Measurements from ENCODE around the gene MAD1L1.
A peak's percentile ranks its signal among the peaks of the same experiment; 100 is the strongest.

Gene MAD1L1

DNA sequence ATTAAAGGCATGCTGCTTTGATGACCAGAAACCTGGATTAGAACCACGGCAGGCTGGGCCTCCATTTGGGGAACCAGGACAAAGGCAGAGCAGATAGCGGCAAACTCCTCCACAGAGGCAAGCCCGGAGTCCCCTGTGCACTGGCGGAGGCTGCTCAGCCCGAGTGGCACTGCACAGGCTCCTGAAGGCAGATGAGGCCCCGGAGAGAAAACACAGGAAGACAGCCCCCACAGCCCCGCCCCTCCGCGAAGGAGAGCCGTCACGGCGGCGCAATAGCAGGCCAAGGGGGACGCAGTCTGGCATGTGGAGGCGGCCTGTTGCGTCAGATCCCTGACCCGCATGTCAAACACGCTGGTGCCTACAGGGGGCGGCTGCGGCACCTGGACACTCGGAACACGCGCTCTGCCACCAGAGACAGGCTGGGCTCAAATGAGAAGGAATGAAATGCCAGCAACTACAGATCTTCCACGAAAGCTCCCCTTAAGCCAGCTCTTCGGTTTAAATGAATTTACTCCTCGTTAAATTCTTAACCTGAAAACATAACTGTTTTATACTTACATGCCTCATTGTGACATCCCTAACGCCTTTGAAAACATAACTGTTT is 128.5 kb downstream of the MAD1L1 start:
- DNase-seq (ENCODE audit: low read depth in 2 of 2) = peak; percentile 62 to 63

DNA sequence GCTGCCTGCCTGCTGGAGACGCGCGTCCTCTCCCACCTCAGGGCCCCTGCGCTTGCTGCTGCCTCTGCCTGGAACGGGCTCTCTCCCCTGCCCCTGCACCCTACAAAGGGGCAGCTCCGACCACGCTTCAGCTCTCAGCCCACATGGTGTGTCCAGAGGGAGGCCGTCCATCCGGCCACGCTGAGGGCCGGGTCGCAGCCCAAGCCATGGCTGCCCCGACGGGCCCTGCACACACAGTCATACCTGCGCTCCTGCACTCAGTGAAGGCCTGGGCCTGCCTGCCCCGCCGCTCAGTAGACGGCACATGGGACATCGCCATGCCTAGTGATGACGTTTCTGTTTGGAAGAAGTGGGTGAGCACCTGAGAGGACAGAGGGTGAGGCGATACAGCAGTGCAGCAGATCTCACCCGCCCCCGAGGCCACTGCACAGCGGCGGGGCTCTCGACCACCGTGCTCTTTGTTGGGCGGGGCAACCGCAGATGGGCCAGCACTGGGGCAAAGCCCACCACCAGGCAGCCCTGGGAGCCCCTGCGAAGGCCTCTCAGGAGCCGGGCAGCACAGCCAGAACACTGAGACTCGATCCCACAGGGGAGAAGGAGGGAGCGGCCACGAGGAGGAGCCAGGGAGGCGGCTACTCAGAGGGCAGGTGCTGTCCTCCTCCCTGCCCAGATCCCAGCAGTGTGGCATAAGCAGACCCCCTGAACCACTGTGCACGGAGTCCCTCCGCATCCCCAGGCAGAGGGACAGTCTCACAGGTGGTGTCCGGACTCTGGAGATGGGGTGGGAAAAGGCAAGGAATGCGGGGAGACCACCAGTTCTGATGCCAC is 129.5 kb downstream of the MAD1L1 start:
- DNase-seq (ENCODE audit: low read depth in 2 of 2) = no peak

DNA sequence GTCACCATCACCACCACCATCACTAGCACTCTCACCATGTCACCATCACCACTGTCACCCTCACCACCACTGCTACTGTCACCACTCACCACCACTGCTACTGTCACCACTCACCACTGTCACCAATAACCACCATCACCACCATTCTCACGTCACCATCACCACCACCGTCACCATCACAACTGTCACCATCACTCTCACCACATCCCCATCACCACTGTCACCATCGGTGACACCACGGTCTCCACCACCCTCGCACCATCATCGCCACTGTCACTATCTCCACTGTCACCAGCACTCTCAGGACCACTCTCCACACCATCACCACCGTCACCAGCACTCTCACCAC is 130.4 kb downstream of the MAD1L1 start:
- no peak for DNase-seq (ENCODE audit: low read depth in 2 of 2)

DNA sequence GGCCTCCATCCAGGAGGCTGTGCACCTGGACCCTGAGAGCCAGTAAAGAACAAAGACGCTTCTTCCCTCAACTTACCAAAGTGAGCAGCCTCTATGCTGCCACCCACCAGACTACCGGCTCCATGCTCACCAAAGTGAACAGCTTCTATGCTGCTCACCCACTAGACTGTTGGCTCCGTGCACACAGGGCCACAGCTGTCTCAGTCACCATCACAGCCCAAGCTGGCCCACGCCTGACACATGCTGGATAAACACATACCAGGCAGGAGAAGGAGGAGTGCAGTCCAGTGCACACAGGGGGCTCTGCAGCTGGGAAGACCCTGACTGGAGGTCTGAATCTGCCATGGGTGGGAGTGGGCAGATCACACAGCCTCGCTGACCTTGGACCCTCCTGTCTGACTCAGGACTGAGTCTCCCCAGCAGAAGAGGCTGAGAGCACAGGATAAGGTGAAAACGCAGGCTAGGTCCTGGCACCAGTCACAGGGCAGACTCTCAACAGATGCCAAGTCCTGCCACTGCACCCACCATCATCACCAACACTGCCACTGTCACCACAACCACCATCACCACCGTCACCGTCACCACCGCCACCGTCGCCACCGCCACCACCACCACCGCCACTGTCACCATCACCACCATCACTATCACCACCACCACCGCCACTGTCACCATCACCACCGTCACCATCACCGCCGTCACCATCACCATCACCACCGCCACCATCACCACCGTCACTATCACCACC is 130.9 kb downstream of the MAD1L1 start:
- no peak for DNase-seq (ENCODE audit: low read depth in 2 of 2)

DNA sequence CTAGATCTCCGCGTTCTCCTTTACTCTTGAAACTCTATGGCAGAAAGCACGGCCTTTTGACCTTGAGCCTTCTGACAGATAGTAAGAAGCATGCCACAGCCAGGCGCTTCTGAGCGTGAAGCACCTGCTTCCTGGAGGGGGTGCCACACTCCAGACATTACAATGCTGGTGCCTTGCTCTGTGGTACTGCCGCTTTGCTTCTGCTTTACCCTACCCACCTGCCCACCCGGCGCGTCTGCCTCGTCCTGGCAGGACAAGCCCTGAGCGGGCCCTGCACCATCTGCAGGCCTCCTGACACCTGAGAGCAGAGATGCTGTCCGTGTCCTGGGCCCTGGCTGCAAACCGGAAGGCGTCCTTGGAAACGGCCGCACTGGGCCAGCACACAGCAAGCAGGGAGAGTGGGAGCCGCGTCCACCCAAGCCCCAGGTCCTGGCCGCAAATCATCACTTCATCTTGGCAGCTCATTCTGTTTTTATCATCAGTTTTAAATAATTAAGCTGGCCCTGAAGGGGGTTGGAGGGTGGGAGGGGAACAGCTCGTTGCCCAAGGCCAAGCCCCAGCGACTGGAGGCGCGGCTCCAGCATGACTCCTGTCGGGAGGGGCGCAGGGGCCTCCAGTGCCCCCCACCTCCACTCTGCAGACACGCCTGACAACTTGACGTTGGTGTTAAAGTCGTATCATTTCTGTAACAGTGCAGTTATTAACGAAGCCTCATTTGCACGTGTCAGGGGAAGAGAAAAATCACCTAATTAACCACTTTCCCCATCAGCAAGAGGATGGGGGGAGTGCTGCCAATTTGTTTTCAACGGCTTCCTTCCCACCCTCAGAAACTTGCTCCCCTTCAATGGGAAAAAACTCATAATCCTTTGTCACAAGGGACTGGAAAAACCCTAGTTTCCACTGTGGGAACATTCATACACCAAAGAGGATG is 132.2 kb downstream of the MAD1L1 start:
- no peak for DNase-seq (ENCODE audit: low read depth in 2 of 2)

DNA sequence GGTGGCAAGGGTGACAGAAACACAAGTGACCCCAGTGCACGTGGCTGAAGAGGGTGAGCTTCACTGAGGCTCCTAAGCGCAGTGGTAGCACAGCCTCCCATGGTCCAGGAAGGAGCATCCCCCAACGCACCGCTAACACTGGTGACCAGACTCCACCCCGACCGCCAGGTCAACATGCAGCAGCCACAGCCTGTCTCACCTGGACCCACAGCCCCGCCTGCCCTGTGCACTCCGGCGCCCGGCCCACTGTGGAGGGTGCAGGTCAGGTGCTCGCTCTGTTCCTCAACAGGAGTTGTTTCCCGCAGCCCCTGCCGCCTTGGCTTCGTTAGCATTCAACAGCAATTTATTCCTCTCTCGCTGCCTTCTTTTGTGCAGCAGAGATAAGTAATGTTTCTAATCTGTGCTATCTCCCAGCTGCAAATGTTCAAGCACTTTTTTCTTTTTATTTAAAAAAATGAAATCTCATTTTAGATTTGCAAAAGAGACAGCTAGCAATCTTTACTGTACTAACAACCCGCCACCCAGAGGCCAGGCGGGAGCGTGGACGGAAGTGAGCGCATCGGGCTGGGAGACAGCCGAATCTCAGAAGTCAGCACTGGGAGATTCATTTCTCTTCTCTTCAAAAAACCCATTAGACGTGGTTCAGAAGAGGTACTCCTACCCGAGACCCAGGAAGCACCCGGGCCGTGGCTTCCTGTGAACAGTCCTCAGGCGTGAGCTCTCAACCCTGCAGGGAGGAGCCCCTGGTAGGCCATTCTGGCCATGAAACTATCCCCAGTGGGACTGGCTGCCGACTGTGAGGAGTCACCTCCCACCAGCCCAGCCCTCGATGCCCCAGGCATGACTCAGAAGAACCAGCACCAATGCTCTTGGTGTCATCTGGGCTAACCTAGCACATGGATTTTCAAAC is 133.4 kb downstream of the MAD1L1 start:
- peak; percentile 27 to 29 for DNase-seq (ENCODE audit: low read depth in 2 of 2)

DNA sequence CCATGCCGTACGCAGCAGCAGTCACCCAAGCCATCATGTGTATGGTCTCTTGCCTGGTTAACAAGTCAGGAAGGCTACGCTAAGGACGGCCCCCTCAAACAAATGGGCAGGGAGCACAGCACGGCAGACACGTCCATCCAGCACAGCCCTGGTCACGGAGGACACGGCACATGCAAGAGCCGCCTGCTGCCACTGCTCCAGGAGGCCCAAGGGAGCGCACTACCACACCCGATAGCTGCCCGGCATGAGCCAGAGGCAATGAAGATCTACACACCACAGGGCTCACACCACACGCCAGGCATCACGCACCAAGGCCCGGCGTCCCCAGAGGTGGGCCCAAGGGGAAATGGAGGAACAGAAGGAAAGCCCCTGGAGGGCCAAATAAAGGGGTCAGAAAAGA is 134.2 kb downstream of the MAD1L1 start:
- no peak for DNase-seq (ENCODE audit: low read depth in 2 of 2)

DNA sequence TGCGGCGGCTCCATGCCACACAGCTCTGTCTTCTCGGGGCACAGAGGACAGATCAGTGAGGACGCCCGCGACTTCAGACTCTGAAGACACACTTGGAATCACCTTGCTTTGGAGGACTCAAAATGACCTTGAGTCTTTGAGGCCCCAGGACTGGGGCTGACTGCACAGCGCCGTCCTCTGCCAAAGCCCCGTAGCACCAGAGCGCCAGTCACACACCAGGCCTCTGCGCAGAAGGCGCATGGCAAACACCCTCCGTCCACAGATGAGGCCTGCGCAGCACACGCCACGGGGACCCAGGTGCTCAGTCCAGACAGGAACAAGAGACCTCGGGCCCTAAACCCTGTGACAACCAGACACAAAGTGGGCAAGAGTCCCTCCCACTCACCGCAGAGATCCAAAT is 134.7 kb downstream of the MAD1L1 start:
- DNase-seq (ENCODE audit: low read depth in 2 of 2) = no peak

DNA sequence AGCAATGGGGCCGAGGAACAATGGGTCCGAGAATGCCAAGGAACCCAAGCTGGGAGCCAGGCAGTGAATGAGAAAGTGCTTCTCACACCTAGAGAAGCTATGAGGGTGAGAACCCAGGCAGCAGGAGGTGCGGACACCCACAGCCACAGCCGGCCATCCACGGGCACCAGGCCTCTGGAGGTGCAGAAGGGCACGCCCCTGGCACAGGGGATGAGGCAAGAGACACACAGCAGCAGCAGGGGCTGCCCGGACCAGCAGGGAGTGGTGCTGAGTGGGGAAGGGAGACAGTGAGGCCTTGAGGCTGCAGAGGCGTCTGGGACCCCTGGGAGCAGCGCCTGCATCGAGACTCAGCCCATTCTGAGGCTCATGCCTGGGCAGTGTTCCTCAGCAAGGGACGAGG is 135.3 kb downstream of the MAD1L1 start:
- DNase-seq (ENCODE audit: low read depth in 2 of 2) = no peak

DNA sequence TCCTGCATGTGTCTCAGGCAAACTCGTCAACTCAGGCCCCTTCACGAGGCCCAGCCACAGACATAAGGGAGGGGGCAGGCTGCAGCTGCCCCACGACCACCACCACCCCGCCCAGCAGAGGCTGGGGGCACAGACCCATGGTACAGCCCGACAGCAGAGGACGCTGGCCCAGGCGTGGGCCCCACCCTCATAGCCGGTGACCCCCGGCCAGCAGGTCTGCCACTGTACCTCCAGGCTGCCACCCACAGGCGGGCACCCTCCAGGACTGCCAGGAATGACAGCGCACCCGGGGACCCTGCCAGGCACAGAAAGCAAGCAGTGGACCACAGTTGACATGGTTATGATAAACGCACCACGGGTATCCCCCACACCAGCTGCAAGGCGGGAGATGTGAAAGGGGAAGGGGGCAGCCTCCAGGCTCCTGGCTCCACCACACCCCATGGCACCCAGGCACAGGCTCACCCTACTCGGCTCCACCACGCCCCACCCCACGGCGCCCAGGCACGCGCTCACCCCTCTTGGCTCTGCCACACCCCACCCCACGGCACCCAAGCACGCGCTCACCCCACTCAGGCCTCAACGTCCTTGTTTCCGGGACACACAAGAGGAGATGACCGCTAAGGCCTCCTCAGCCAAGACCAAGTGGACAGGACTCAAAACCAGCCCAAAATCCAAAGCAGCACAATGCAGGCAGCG is 135.9 kb downstream of the MAD1L1 start:
- DNase-seq (ENCODE audit: low read depth in 2 of 2) = no peak

DNA sequence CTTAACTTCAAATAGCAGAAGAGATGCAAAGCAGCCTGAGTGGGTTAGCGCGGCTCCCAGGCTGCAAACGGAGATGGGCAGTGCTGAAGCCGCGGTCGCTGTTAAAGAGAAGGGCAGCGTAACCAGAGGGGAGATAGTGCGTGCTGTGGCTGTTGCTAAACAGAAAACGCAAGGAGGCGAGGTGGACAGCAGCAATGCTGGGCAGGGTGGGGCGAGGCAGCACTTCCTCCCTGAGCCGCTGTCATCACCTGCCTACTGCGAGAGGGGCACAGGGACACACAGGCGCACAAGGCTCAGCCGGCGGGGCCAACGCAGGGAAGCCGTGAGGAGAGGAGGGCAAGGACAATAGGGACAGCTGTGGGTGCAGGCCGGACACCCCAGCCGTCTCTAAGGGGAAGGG is 137.3 kb downstream of the MAD1L1 start:
- DNase-seq (ENCODE audit: low read depth in 2 of 2) = no peak

DNA sequence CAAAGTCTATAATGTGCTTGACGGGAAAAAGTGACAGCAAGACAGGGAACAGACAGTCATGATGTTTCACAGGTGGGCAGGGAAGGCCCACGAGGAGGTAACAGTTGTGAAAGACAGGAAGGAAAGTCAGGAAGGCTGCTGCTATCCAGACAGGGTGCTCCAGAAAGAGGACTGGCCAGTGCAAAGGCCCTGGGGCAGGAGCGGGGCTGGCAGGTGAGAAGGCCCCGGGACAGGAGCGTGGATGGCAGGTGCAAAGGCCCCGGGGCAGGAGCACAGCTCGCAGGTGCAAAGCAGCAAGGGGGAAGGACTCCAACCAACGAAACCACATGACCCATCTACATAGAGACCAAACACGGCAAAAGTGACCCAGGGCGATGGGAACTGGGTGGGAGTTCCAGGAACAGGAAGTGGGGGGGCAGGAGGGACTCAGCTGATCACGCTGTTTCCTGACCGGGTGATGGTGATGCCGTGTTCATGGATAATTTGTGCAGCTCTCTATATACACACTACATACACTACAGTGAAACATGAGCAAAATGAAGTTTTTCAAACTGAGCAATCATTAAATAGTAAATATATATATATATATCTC is 138.2 kb downstream of the MAD1L1 start:
- DNase-seq (ENCODE audit: low read depth in 2 of 2) = no peak

DNA sequence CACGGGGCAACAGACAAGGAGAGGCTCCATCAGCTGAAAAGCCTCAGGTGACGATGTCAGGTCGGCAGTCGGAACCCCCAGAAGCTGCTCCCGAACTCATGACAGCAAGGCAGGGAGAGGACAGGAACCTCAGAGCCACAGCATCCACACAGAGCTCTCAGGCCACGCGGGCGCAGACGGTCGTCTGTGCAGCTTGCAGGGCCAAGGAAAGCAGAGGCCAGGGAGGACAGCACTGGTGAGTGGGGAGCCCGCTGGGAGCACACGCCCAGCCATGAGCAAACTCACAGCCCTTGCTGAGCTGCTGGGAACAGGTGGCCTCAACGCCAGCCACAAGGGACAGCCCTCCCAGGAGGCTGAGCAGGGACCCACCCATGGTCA is 138.9 kb downstream of the MAD1L1 start:
- no peak for DNase-seq (ENCODE audit: low read depth in 2 of 2)

DNA sequence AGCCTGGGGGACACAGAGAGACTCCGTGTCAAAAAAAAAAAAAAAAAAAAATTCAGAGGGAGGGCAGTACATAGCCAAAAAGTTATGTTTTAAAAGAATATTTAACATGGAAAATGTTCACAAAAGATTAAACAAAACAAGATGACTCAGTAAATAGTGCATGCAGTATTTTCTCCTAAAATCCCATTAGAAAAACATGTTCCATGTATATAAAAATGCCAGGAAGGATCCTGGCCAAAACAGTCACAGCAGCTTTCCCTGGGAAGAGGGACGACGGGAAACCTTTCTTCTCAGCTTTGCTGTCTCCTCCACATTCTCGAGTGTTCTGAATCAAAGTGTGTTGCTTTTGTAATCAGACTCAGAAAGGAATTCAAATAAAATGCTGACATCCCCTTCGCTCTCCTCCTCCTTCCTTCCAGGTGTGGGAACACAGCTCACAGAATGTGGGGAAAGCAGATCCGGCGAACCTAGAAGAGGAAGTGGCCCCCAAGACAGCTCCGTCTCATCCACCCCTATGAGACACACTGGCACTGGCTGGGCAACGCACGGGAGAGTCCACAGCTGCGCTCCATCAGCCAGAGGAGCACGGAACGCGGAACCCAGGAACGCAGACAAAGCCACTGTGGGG is 139.4 kb downstream of the MAD1L1 start:
- no peak for DNase-seq (ENCODE audit: low read depth in 2 of 2)

DNA sequence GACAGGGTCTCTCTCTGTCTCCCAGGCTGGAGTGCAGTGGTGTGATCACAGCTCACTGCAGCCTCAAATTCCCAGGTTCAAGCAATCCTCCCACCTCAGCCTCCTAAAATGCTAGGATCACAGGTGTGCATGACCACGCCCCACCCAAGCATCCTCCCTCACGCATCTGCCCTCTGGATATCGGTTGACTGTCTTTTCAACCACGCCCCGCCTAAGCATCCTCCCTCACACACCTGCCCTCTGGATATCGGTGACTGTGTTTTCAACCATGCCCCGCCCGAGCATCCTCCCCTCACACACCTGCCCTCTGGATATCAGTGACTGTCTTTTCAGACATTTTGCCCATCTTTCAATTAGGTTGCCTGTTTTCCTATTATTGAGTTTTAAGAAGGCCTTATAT is 140.5 kb downstream of the MAD1L1 start:
- no peak for DNase-seq (ENCODE audit: low read depth in 2 of 2)

DNA sequence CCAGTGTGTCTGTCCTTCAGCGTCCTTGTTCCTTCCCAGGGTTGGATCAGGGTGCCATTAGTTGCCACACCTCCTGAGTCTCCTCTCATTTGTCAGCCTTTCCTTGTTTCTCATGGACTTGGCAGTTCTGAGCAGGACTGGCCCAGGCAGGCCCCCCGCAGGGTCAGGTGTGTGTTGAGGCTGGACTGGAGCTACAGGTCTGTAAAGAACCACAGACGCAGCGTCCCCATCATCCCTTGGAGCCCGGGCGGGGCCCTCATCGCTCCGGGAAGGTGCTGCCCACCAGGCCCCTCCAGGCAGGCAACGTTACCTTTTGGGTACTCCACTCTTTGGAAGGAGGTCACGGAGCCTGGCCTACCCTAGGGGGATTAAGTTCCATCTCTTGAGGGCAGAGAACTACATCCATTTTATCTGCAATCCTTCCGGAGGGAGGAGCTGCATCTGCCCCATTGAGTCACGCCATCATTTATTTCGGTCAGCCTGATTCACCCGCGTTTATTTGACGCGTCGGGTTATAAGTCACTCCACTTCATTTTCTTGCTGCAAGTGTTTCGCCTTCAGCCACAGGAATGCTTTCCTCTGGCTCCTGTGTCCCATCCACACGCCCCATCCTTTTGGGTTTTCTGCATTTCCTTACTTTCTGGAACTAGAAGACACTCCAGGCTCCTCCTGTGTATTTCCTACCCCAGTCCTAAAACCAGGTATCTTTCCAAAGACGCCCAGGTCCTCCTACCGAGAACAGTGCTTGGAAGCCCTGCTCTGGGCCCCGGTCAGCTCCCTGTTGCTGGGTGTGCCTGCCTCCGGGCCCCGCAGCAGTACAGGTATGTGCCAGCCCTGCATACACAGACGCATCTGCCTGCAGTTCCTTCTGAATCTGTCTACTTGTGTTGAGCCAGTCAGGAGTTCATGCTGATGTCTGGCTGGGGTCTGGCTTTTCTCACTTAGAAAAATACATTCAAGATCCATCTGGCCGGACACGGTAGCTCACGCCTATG is 141.9 kb downstream of the MAD1L1 start:
- DNase-seq (ENCODE audit: low read depth in 2 of 2) = no peak

DNA sequence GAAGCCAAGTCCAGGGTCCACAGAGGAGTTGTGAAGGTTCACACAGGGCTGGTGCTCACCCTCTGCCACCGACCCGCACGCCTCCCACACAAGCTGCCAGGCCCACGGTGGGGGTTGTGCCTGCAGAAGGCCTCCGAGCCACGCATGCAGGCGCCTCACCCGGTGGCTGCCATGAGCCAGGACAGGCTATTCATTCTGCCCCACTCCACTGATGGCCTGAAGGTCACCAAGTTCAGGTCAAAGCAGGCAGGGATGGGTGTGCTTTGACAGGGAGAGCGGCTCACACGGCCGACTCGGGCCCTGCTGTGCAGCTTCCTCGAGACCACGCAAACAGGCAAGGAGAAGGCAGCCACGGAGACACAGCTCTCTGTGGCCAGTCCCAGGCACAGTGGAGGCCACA is 143.9 kb downstream of the MAD1L1 start:
- DNase-seq (ENCODE audit: low read depth in 2 of 2) = no peak

DNA sequence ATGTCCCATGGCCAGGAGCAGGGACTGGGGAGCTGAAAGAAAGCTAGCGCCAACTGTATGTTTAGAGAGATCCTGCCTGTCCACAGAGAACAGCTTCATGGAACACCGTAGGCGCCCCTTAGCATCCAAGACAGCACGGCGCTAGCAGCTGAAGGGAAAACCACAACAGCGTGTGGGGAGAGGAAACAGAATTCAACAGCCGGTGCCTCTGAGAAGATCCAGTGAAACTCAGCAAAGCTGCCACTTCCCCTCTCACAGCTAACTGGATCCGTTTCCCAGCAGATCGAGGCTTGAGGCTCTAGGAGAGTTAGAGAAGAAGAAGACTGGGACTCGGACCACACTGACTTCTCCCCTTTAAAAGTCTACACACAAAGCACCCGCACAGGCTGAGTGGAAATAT is 145.0 kb downstream of the MAD1L1 start:
- DNase-seq (ENCODE audit: low read depth in 2 of 2) = no peak
